ENCODE data around the gene SLC1A7.

The SLC1A7 gene

GRCh38 chr1:53148123-53148522, 5.7 kb upstream of the SLC1A7 start:
- Histone ChIP-seq H3K4me1 (ENCODE audit: insufficient read depth, low read length) (peaks cover 4% of the 10 kb centered on the region; the same call in 1 of the 2 replicates), H3K9me3 (ENCODE audit: control insufficient read depth, insufficient read depth, low read length) (no peaks in the 10 kb centered on the region), H3K36me3 (ENCODE audit: insufficient read depth, low read length) (no peaks in the 10 kb centered on the region), H3K9ac (ENCODE audit: low read depth, low read length) (no peak overlapping the region)

GRCh38 chr1:53147174-53147573, 4.7 kb upstream of the SLC1A7 start:
- H3K9me3 ChIP-seq (ENCODE audit: control insufficient read depth, insufficient read depth, low read length) = no peaks in the 10 kb centered on the region
- H3K36me3 ChIP-seq (ENCODE audit: insufficient read depth, low read length) = no peaks in the 10 kb centered on the region
- peaks cover 4% of the 10 kb centered on the region; the same call in 1 of the 2 replicates for H3K4me1 ChIP-seq (ENCODE audit: insufficient read depth, low read length)
- H3K9ac ChIP-seq (ENCODE audit: low read depth, low read length) = no peak overlapping the region

- peaks cover 4% of the 10 kb centered on the region; the same call in 1 of the 2 replicates for H3K4me1 ChIP-seq (ENCODE audit: insufficient read depth, low read length)
- no peaks in the 10 kb centered on the region for H3K9me3 ChIP-seq (ENCODE audit: control insufficient read depth, insufficient read depth, low read length)
- H3K36me3 ChIP-seq (ENCODE audit: insufficient read depth, low read length) = no peaks in the 10 kb centered on the region
- H3K9ac ChIP-seq (ENCODE audit: low read depth, low read length) = no peak overlapping the region
Observed at GRCh38 chr1:53145942-53146708, 3.7 kb upstream of the SLC1A7 start.

GRCh38 chr1:53145619-53145941, 3.1 kb upstream of the SLC1A7 start:
- Histone ChIP-seq H3K36me3 (ENCODE audit: insufficient read depth, low read length) (no peaks in the 10 kb centered on the region), H3K9me3 (ENCODE audit: control insufficient read depth, insufficient read depth, low read length) (no peaks in the 10 kb centered on the region), H3K4me1 (ENCODE audit: insufficient read depth, low read length) (peaks cover 4% of the 10 kb centered on the region; the same call in 1 of the 2 replicates), H3K9ac (ENCODE audit: low read depth, low read length) (no peak overlapping the region)

- Histone ChIP-seq H3K36me3 (ENCODE audit: insufficient read depth, low read length) (no peaks in the 10 kb centered on the region), H3K9me3 (ENCODE audit: control insufficient read depth, insufficient read depth, low read length) (no peaks in the 10 kb centered on the region), H3K4me1 (ENCODE audit: insufficient read depth, low read length) (peaks cover 4% of the 10 kb centered on the region; the same call in 1 of the 2 replicates), H3K9ac (ENCODE audit: low read depth, low read length) (no peak overlapping the region)
Observed at GRCh38 chr1:53145051-53145600, 2.7 kb upstream of the SLC1A7 start.

- H3K36me3 ChIP-seq (ENCODE audit: insufficient read depth, low read length) = no peaks in the 10 kb centered on the region
- peaks cover 4% of the 10 kb centered on the region; the same call in 1 of the 2 replicates for H3K4me1 ChIP-seq (ENCODE audit: insufficient read depth, low read length)
- H3K9ac ChIP-seq (ENCODE audit: low read depth, low read length) = no peak overlapping the region
- no peaks in the 10 kb centered on the region for H3K9me3 ChIP-seq (ENCODE audit: control insufficient read depth, insufficient read depth, low read length)
Observed at GRCh38 chr1:53144201-53144600, 1.8 kb upstream of the SLC1A7 start.

- Histone ChIP-seq H3K9me3 (ENCODE audit: control insufficient read depth, insufficient read depth, low read length) (no peaks in the 10 kb centered on the region), H3K4me1 (ENCODE audit: insufficient read depth, low read length) (peaks cover 4% of the 10 kb centered on the region; the same call in 1 of the 2 replicates), H3K9ac (ENCODE audit: low read depth, low read length) (no peak overlapping the region), H3K36me3 (ENCODE audit: insufficient read depth, low read length) (no peaks in the 10 kb centered on the region)
Observed at GRCh38 chr1:53143527-53143926, 1.1 kb upstream of the SLC1A7 start.

- Histone ChIP-seq H3K9ac (ENCODE audit: low read depth, low read length) (no peak overlapping the region), H3K4me1 (ENCODE audit: insufficient read depth, low read length) (no peaks in the 10 kb centered on the region; the same call in 1 of the 2 replicates), H3K9me3 (ENCODE audit: control insufficient read depth, insufficient read depth, low read length) (no peaks in the 10 kb centered on the region; the same call in 1 of the 2 replicates), H3K36me3 (ENCODE audit: insufficient read depth, low read length) (no peaks in the 10 kb centered on the region)
Observed at GRCh38 chr1:53141487-53142055, 867 bp downstream of the SLC1A7 start.

GRCh38 chr1:53140451-53140850, 2.0 kb downstream of the SLC1A7 start:
- H3K9ac ChIP-seq (ENCODE audit: low read depth, low read length) = no peak overlapping the region
- H3K36me3 ChIP-seq (ENCODE audit: insufficient read depth, low read length) = no peaks in the 10 kb centered on the region
- H3K9me3 ChIP-seq (ENCODE audit: control insufficient read depth, insufficient read depth, low read length) = no peaks in the 10 kb centered on the region; the same call in 1 of the 2 replicates
- H3K4me1 ChIP-seq (ENCODE audit: insufficient read depth, low read length) = no peaks in the 10 kb centered on the region; the same call in 1 of the 2 replicates

- Histone ChIP-seq H3K36me3 (ENCODE audit: insufficient read depth, low read length) (no peaks in the 10 kb centered on the region), H3K4me1 (ENCODE audit: insufficient read depth, low read length) (no peaks in the 10 kb centered on the region), H3K9ac (ENCODE audit: low read depth, low read length) (no peak overlapping the region), H3K9me3 (ENCODE audit: control insufficient read depth, insufficient read depth, low read length) (no peaks in the 10 kb centered on the region; the same call in 1 of the 2 replicates)
Observed at GRCh38 chr1:53139951-53140361, 2.5 kb downstream of the SLC1A7 start.

- Histone ChIP-seq H3K9ac (ENCODE audit: low read depth, low read length) (no peak overlapping the region), H3K36me3 (ENCODE audit: insufficient read depth, low read length) (no peaks in the 10 kb centered on the region), H3K4me1 (ENCODE audit: insufficient read depth, low read length) (no peaks in the 10 kb centered on the region), H3K9me3 (ENCODE audit: control insufficient read depth, insufficient read depth, low read length) (no peaks in the 10 kb centered on the region; the same call in 1 of the 2 replicates)
Observed at GRCh38 chr1:53138991-53139884, 3.2 kb downstream of the SLC1A7 start.

GRCh38 chr1:53137729-53138128, 4.7 kb downstream of the SLC1A7 start:
- no peaks in the 10 kb centered on the region for H3K4me1 ChIP-seq (ENCODE audit: insufficient read depth, low read length)
- no peaks in the 10 kb centered on the region; the same call in 1 of the 2 replicates for H3K9me3 ChIP-seq (ENCODE audit: control insufficient read depth, insufficient read depth, low read length)
- no peak overlapping the region for H3K9ac ChIP-seq (ENCODE audit: low read depth, low read length)
- H3K36me3 ChIP-seq (ENCODE audit: insufficient read depth, low read length) = no peaks in the 10 kb centered on the region

- Histone ChIP-seq H3K9me3 (ENCODE audit: control insufficient read depth, insufficient read depth, low read length) (no peaks in the 10 kb centered on the region; the same call in 1 of the 2 replicates), H3K36me3 (ENCODE audit: insufficient read depth, low read length) (no peaks in the 10 kb centered on the region), H3K9ac (ENCODE audit: low read depth, low read length) (no peak overlapping the region), H3K4me1 (ENCODE audit: insufficient read depth, low read length) (no peaks in the 10 kb centered on the region)
Observed at GRCh38 chr1:53135735-53136114, 6.7 kb downstream of the SLC1A7 start.

All from ES-I3 (cell line).